Liver (tissue), 3 donors: ENCODE results near the gene CRABP2.

Experiments used
- EGR1 ChIP-seq, 2 donors: IDR thresholded peaks; 2 replicates each; pipeline ENCODE4 v1.6.1; 2016 to 2018; ENCODE audit warnings: antibody characterized with exemption in 2 of 2, low read depth in 2 of 2
- JUND ChIP-seq, 2 donors: IDR thresholded peaks; 2 replicates each; pipeline ENCODE4 v1.6.1; 2016; ENCODE audit warnings: antibody characterized with exemption in 2 of 2
- MAX ChIP-seq: IDR thresholded peaks from 2 replicates; pipeline ENCODE4 v1.6.1; 2016; ENCODE audit warnings: antibody characterized with exemption
- NR2F2 ChIP-seq: IDR thresholded peaks from 2 replicates; pipeline ENCODE4 v1.6.1; 2016; ENCODE audit warnings: antibody characterized with exemption
- RAD21 ChIP-seq, 2 donors: IDR thresholded peaks; 2 replicates each; pipeline ENCODE4 v1.6.1; 2016; ENCODE audit warnings: antibody characterized with exemption in 2 of 2, mild to moderate bottlenecking in 2 of 2
- RXRA ChIP-seq, 2 donors: IDR thresholded peaks; 2 replicates each; pipeline ENCODE4 v1.6.1; 2017 to 2018; ENCODE audit warnings: antibody characterized with exemption in 2 of 2, mild to moderate bottlenecking in 1 of 2
- TAF1 ChIP-seq: conservative IDR thresholded peaks from 2 replicates; pipeline ENCODE4 v1.6.1; 2016; ENCODE audit warnings: antibody characterized with exemption, mild to moderate bottlenecking
- YY1 ChIP-seq: IDR thresholded peaks from 2 replicates; pipeline ENCODE4 v1.6.1; 2016; ENCODE audit warnings: antibody characterized with exemption, mild to moderate bottlenecking
- TF ChIP-seq, protein P1 (sequence below): fragments of 150-350 bp; IDR thresholded peaks from 2 replicates; pipeline ENCODE4 v1.5.1; 2017; ENCODE audit warnings: improper control_type of control experiment, low read depth, low read length; ENCODE audit not compliant: missing input control
- TF ChIP-seq, protein P2 (sequence below): IDR thresholded peaks from 2 replicates; pipeline ENCODE4 v1.6.1; 2016; ENCODE audit warnings: antibody characterized with exemption, mild to moderate bottlenecking
- donor health status: healthy.
- donor health status: healthy.

GRCh38 chr1:156698995-156699394, 6.4 kb downstream of the CRABP2 start:
- TF ChIP-seq, protein P1, sequence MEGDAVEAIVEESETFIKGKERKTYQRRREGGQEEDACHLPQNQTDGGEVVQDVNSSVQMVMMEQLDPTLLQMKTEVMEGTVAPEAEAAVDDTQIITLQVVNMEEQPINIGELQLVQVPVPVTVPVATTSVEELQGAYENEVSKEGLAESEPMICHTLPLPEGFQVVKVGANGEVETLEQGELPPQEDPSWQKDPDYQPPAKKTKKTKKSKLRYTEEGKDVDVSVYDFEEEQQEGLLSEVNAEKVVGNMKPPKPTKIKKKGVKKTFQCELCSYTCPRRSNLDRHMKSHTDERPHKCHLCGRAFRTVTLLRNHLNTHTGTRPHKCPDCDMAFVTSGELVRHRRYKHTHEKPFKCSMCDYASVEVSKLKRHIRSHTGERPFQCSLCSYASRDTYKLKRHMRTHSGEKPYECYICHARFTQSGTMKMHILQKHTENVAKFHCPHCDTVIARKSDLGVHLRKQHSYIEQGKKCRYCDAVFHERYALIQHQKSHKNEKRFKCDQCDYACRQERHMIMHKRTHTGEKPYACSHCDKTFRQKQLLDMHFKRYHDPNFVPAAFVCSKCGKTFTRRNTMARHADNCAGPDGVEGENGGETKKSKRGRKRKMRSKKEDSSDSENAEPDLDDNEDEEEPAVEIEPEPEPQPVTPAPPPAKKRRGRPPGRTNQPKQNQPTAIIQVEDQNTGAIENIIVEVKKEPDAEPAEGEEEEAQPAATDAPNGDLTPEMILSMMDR = no peak
- TF ChIP-seq JUND (IDR thresholded peaks at IDR 0.05) = no peak
- TF ChIP-seq RXRA (IDR thresholded peaks at IDR 0.05) = no peak
- no peak for TF ChIP-seq RAD21 (IDR thresholded peaks at IDR 0.05)
- TF ChIP-seq EGR1 (IDR thresholded peaks at IDR 0.05; ENCODE audit: low read depth in 2 of 2) = no peak
- TF ChIP-seq, protein P2, sequence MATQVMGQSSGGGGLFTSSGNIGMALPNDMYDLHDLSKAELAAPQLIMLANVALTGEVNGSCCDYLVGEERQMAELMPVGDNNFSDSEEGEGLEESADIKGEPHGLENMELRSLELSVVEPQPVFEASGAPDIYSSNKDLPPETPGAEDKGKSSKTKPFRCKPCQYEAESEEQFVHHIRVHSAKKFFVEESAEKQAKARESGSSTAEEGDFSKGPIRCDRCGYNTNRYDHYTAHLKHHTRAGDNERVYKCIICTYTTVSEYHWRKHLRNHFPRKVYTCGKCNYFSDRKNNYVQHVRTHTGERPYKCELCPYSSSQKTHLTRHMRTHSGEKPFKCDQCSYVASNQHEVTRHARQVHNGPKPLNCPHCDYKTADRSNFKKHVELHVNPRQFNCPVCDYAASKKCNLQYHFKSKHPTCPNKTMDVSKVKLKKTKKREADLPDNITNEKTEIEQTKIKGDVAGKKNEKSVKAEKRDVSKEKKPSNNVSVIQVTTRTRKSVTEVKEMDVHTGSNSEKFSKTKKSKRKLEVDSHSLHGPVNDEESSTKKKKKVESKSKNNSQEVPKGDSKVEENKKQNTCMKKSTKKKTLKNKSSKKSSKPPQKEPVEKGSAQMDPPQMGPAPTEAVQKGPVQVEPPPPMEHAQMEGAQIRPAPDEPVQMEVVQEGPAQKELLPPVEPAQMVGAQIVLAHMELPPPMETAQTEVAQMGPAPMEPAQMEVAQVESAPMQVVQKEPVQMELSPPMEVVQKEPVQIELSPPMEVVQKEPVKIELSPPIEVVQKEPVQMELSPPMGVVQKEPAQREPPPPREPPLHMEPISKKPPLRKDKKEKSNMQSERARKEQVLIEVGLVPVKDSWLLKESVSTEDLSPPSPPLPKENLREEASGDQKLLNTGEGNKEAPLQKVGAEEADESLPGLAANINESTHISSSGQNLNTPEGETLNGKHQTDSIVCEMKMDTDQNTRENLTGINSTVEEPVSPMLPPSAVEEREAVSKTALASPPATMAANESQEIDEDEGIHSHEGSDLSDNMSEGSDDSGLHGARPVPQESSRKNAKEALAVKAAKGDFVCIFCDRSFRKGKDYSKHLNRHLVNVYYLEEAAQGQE = no peak
- no peak for TF ChIP-seq TAF1
- no peak for TF ChIP-seq MAX
- no peak for TF ChIP-seq NR2F2
- no peak for TF ChIP-seq YY1
